Kidney (tissue), 14 donors: Measurements from ENCODE around the gene CAMKMT. TPM values are rescaled to one million over a fixed set of nuclear protein-coding genes. Genes with fewer than 3 reads are reported as not detected.

Source experiments
- DNase-seq, 5 donors: peaks; one replicate each; pipeline ENCODE4 v3.0.0-alpha.2; 2013 to 2020
- FAIRE-seq: peaks from 2 replicates; lab custom pipeline; 2012; peaks lifted over from hg19 to GRCh38; lab: Jason Lieb, UNC
- H3K27ac ChIP-seq, 2 donors: one replicate each; pipeline ENCODE4 v1.7.0; 2013; ENCODE audit warnings: low read depth in 2 of 2, low read length in 2 of 2, inconsistent platforms in 1 of 2
- H3K27me3 ChIP-seq: one replicate; pipeline ENCODE4 v1.7.1; 2013; ENCODE audit warnings: low read length, inconsistent platforms; ENCODE audit not compliant: control insufficient read depth, insufficient read depth
- H3K36me3 ChIP-seq, 3 donors: one replicate each; pipeline versions ENCODE4 v1.7.0 to v1.7.1; 2013; ENCODE audit warnings: low read length in 3 of 3, control low read depth in 1 of 3, inconsistent platforms in 1 of 3; ENCODE audit not compliant: insufficient read depth in 3 of 3, control insufficient read depth in 2 of 3
- H3K4me1 ChIP-seq, 3 donors: one replicate each; pipeline versions ENCODE4 v1.7.0 to v1.7.1; 2013; ENCODE audit warnings: low read length in 3 of 3, inconsistent platforms in 1 of 3, low read depth in 1 of 3; ENCODE audit not compliant: control insufficient read depth in 2 of 3, insufficient read depth in 2 of 3
- H3K4me3 ChIP-seq, 3 donors: one replicate each; pipeline versions ENCODE4 v1.7.0 to v1.8.1; 2013; ENCODE audit warnings: low read length in 3 of 3, control low read depth in 1 of 3, inconsistent platforms in 1 of 3
- H3K9ac ChIP-seq, 3 donors: one replicate each; pipeline versions ENCODE4 v1.7.0 to v1.7.1; 2013; ENCODE audit warnings: low read length in 3 of 3, control low read depth in 1 of 3, inconsistent platforms in 1 of 3
- H3K9me3 ChIP-seq, 3 donors: one replicate each; pipeline versions ENCODE4 v1.7.0 to v1.7.1; 2013; ENCODE audit warnings: low read length in 3 of 3, control low read depth in 1 of 3, inconsistent platforms in 1 of 3; ENCODE audit not compliant: control insufficient read depth in 2 of 3, insufficient read depth in 1 of 3
- CTCF ChIP-seq: IDR thresholded peaks from 3 replicates; pipeline ENCODE4 v1.5.1; 2012; ENCODE audit warnings: mild to moderate bottlenecking, moderate library complexity, borderline replicate concordance; ENCODE audit not compliant: insufficient read depth; ENCODE audit errors: extremely low read depth
- intact Hi-C: fragments of 100-400 bp; cut with DNase I; formaldehyde crosslinking; loops from one replicate; pipeline ENCODE4 v1.11.1; 2022
- polyA plus RNA-seq: library from polyadenylated mRNA; stranded (reverse); fragments of 350-450 nt; fragmentation: Illumina TruSeq; extraction: RNeasy Lipid Tissue Mini Kit (QIAGEN cat#74804); gene quantifications from one replicate; pipeline ENCODE4 v1.2.3, GENCODE V29; 2014; ENCODE audit warnings: low read depth, low replicate concordance; ENCODE audit not compliant: insufficient read depth
- total RNA-seq: library from RNA; stranded (reverse); fragmentation: NEBNext Ultra II Directional; extraction: Animal tissue kit (Norgen Biotek cat#: 25700); gene quantifications from one replicate; pipeline ENCODE4 v1.2.1, GENCODE V29; 2021
- donor health status: control.
- donor health status: control.
- donor health status: control.
- donor health status: control.
- donor health status: control.
- donor health status: DM: yes; HTN: yes; CAD: no.
- donor health status: Normal renal cell carcinoma (clear cell type).

Gene CAMKMT
- total and polyA plus RNA-seq, 2 donors from 2014 or later: 9.9 to 14.5 TPM

- Histone ChIP-seq H3K4me1 (no peaks in the 10 kb centered on the region), H3K9ac (no peak overlapping the region), H3K9me3 (no peaks in the 10 kb centered on the region), H3K27ac (no peak overlapping the region), H3K36me3 (no peaks in the 10 kb centered on the region), H3K27me3 (no peaks in the 10 kb centered on the region), H3K4me3 (no peak overlapping the region)
- FAIRE-seq (no peak), DNase-seq (no peak)
- intact Hi-C loops: no loop called here
- TF ChIP-seq CTCF: no peak
Measured at GRCh38 chr2:44708661-44709000, 346.9 kb downstream of the CAMKMT start.

- FAIRE-seq (no peak), DNase-seq (no peak)
- Histone ChIP-seq H3K9me3 (no peaks in the 10 kb centered on the region), H3K4me3 (no peak overlapping the region), H3K36me3 (no peaks in the 10 kb centered on the region), H3K9ac (no peak overlapping the region), H3K27me3 (no peaks in the 10 kb centered on the region), H3K27ac (no peak overlapping the region), H3K4me1 (no peaks in the 10 kb centered on the region)
- intact Hi-C loops: no loop called here
- TF ChIP-seq CTCF: no peak
Measured at GRCh38 chr2:44713170-44713569, 351.4 kb downstream of the CAMKMT start.

GRCh38 chr2:44715671-44716081 is 353.9 kb downstream of the CAMKMT start:
- Histone ChIP-seq H3K9me3 (no peaks in the 10 kb centered on the region), H3K27ac (no peak overlapping the region), H3K27me3 (no peaks in the 10 kb centered on the region), H3K4me3 (no peak overlapping the region), H3K36me3 (no peaks in the 10 kb centered on the region), H3K9ac (no peak overlapping the region), H3K4me1 (no peaks in the 10 kb centered on the region)
- intact Hi-C loops: no loop called here
- DNase-seq (peak in 2 of 5 donors; percentile 10 to 32), FAIRE-seq (no peak)
- no peak for TF ChIP-seq CTCF

- H3K9ac ChIP-seq: no peak overlapping the region
- no peaks in the 10 kb centered on the region for H3K36me3 ChIP-seq
- H3K27ac ChIP-seq: no peak overlapping the region
- no peak for FAIRE-seq
- H3K4me1 ChIP-seq: no peaks in the 10 kb centered on the region
- H3K9me3 ChIP-seq: no peaks in the 10 kb centered on the region
- no peak for DNase-seq
- no peaks in the 10 kb centered on the region for H3K27me3 ChIP-seq
- H3K4me3 ChIP-seq: no peak overlapping the region
- intact Hi-C loops: no loop called here
- TF ChIP-seq CTCF: no peak
Measured at GRCh38 chr2:44716131-44716530, 354.4 kb downstream of the CAMKMT start.
